OCI-LY1 (cell line): ENCODE results near the gene CBLB.

Experiments
- H2AFZ ChIP-seq: fragments of 200-600 bp; sonication (generic), shearing (Covaris generic); 2 replicates; pipeline ENCODE4 v1.6.0; 2014; ENCODE audit warnings: antibody characterized with exemption, mild to moderate bottlenecking, low read length
- H3F3A ChIP-seq: fragments of 200-600 bp; sonication (generic), shearing (Covaris generic); 2 replicates; pipeline ENCODE4 v1.6.0; 2014; ENCODE audit warnings: mild to moderate bottlenecking, antibody characterized with exemption, low read length, moderate library complexity; ENCODE audit not compliant: insufficient read depth
- H3K27ac ChIP-seq: fragments of 200-600 bp; sonication (generic); 2 replicates; pipeline ENCODE4 v1.5.1; 2014; ENCODE audit warnings: low read length, mixed run types, mild to moderate bottlenecking, low read depth; ENCODE audit not compliant: poor library complexity, severe bottlenecking
- H3K27me3 ChIP-seq: fragments of 200-600 bp; sonication (generic); 2 replicates; pipeline ENCODE4 v1.6.0; 2014; ENCODE audit warnings: antibody characterized with exemption, mild to moderate bottlenecking, low read length, moderate library complexity; ENCODE audit not compliant: insufficient read depth
- H3K36me3 ChIP-seq: fragments of 200-600 bp; sonication (generic); 2 replicates; pipeline ENCODE4 v1.6.1; 2014; ENCODE audit warnings: mild to moderate bottlenecking, antibody characterized with exemption, low read length, moderate library complexity, mixed read lengths; ENCODE audit not compliant: insufficient read depth
- H3K4me1 ChIP-seq: fragments of 200-600 bp; sonication (generic); 2 replicates; pipeline ENCODE4 v1.5.1; 2014; ENCODE audit warnings: mild to moderate bottlenecking, low read length, moderate library complexity; ENCODE audit not compliant: insufficient read depth, severe bottlenecking
- H3K4me2 ChIP-seq: fragments of 200-600 bp; sonication (generic), shearing (Covaris generic); 2 replicates; pipeline ENCODE4 v1.6.1; 2014; ENCODE audit warnings: low read length
- H3K4me3 ChIP-seq: fragments of 200-600 bp; sonication (generic); 2 replicates; pipeline ENCODE4 v1.5.1; 2014; ENCODE audit warnings: low read length, low read depth, mild to moderate bottlenecking, mixed read lengths; ENCODE audit not compliant: poor library complexity, severe bottlenecking
- H3K79me2 ChIP-seq: fragments of 200-600 bp; shearing (Covaris generic); 2 replicates; pipeline ENCODE4 v1.6.1; 2016; ENCODE audit warnings: mixed run types, low read length, mixed read lengths; ENCODE audit not compliant: insufficient read depth
- H3K9ac ChIP-seq: fragments of 200-600 bp; sonication (generic), shearing (Covaris generic); 2 replicates; pipeline ENCODE4 v1.6.1; 2014; ENCODE audit warnings: mild to moderate bottlenecking, low read length, mixed read lengths
- H3K9me2 ChIP-seq: fragments of 200-600 bp; sonication (generic), shearing (Covaris generic); 2 replicates; pipeline ENCODE4 v1.6.1; 2014; ENCODE audit warnings: low read depth, mild to moderate bottlenecking, low read length, mixed read lengths
- H3K9me3 ChIP-seq: fragments of 200-600 bp; shearing (Covaris generic); 2 replicates; pipeline ENCODE4 v1.6.1; 2014; ENCODE audit warnings: low read length, mixed read lengths
- H4K20me1 ChIP-seq: fragments of 200-600 bp; sonication (generic), shearing (Covaris generic); 2 replicates; pipeline ENCODE4 v1.6.0; 2016; ENCODE audit warnings: mild to moderate bottlenecking, low read length; ENCODE audit not compliant: insufficient read depth
- EZH2 ChIP-seq: fragments of 200-600 bp; sonication (generic), shearing (Covaris generic); IDR thresholded peaks from 2 replicates; pipeline ENCODE4 v1.8.0; 2017; ENCODE audit warnings: borderline replicate concordance, mixed run types, mild to moderate bottlenecking, antibody characterized with exemption, low read length, moderate library complexity, mixed read lengths
- TF ChIP-seq, protein P1 (sequence below): fragments of 200-600 bp; sonication (generic), shearing (Covaris generic); IDR thresholded peaks from 2 replicates; pipeline ENCODE4 v1.5.1; 2017; ENCODE audit warnings: mild to moderate bottlenecking, antibody characterized with exemption, low read length, moderate library complexity, mixed read lengths

Gene CBLB

DNA sequence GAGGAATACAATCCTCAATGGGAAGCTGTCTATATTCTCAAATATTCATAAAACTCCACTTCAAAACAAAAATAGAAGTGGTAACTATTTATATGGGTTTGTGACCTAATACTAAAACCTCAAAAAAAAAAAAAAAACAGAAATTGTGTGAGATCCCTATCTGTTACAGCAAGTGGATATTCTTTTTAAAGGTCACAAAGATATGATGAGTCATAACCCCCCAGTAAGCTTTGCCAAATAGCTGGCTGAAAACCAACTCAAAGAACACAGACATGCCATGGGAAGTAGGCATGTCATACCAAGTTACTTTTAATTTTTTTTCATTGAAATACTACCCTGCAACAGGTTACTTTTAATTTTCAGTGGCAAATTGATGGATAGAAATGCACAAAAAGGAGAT, 62.5 kb downstream of the CBLB start:
- H3K9ac ChIP-seq = no peak overlapping the region
- H3K27ac ChIP-seq = peak overlapping the region; percentile 6
- peaks cover 67% of the 10 kb centered on the region for H3K4me1 ChIP-seq
- no peaks in the 10 kb centered on the region for H4K20me1 ChIP-seq
- H3K27me3 ChIP-seq = no peaks in the 10 kb centered on the region
- H3K4me3 ChIP-seq = no peak overlapping the region
- H3F3A ChIP-seq = 0 out of 2 replicates have a peak, but pooled peaks cover 4% of the 10 kb centered on the region
- H3K9me2 ChIP-seq = no peaks in the 10 kb centered on the region
- no peak for TF ChIP-seq EZH2
- TF ChIP-seq, protein P1, sequence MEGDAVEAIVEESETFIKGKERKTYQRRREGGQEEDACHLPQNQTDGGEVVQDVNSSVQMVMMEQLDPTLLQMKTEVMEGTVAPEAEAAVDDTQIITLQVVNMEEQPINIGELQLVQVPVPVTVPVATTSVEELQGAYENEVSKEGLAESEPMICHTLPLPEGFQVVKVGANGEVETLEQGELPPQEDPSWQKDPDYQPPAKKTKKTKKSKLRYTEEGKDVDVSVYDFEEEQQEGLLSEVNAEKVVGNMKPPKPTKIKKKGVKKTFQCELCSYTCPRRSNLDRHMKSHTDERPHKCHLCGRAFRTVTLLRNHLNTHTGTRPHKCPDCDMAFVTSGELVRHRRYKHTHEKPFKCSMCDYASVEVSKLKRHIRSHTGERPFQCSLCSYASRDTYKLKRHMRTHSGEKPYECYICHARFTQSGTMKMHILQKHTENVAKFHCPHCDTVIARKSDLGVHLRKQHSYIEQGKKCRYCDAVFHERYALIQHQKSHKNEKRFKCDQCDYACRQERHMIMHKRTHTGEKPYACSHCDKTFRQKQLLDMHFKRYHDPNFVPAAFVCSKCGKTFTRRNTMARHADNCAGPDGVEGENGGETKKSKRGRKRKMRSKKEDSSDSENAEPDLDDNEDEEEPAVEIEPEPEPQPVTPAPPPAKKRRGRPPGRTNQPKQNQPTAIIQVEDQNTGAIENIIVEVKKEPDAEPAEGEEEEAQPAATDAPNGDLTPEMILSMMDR = no peak
- H3K9me3 ChIP-seq = no peaks in the 10 kb centered on the region
- H3K36me3 ChIP-seq = no peaks in the 10 kb centered on the region
- no peak overlapping the region for H2AFZ ChIP-seq
- no peak overlapping the region for H3K4me2 ChIP-seq
- H3K79me2 ChIP-seq = peaks cover 19% of the 10 kb centered on the region

DNA sequence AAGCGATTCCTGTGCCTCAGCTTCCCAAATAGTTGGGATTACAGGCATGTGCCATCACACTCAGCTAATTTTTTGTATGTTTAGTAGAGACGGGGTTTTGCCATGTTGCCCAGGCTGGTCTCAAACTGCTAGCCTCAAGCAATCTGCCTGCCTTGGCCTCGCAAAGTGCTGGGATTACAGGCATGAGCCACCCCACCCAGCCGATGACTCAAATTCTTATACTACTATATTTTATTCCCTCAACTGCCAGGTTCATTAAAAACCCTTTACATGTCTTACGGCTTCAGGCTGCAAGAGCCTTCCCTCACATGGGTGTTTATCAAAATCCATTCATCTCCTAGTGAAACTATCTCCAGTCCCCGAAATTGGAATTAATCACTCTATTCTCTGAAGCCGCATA, 63.4 kb downstream of the CBLB start:
- no peak overlapping the region for H2AFZ ChIP-seq
- no peaks in the 10 kb centered on the region for H3K9me3 ChIP-seq
- H3K4me2 ChIP-seq = no peak overlapping the region
- H3K4me1 ChIP-seq = peaks cover 67% of the 10 kb centered on the region
- 0 out of 2 replicates have a peak, but pooled peaks cover 17% of the 10 kb centered on the region for H3K79me2 ChIP-seq
- H3F3A ChIP-seq = 0 out of 2 replicates have a peak, but pooled peaks cover 4% of the 10 kb centered on the region
- H3K9ac ChIP-seq = no peak overlapping the region
- H3K4me3 ChIP-seq = no peak overlapping the region
- H3K9me2 ChIP-seq = no peaks in the 10 kb centered on the region
- no peaks in the 10 kb centered on the region for H3K27me3 ChIP-seq
- TF ChIP-seq, protein P1 = no peak
- H3K36me3 ChIP-seq = no peaks in the 10 kb centered on the region
- H4K20me1 ChIP-seq = no peaks in the 10 kb centered on the region
- H3K27ac ChIP-seq = peak overlapping the region; percentile 6

DNA sequence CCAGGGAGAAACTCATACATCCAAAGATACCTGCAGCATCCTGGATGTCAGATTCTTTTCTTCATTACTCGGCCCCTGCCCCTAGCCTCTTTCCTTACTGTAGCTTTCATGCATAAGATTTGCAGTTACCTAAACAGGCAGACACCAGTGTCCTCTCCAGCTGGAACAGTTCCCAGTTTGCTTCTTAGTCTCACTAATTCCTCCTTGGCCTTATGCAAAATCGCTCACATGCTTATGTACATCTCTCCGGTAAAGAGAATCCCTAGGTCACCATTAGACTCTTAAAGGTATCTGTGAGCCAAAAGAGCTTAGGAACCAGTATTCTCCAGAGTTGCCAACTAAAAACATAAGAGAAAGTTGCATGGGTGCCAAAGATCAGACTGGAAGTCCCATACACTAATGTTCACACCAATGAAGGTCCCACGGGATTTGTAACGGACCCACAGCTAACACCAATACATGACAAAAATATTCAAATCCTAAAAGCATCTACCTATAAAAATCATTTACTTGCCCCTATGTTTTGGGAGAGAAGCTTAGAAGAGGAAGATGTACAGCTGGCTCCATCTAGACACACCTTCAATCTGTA, 66.6 kb downstream of the CBLB start:
- Histone ChIP-seq H3F3A (0 out of 2 replicates have a peak, but pooled peaks cover 4% of the 10 kb centered on the region), H3K79me2 (peaks cover 28% of the 10 kb centered on the region), H3K9ac (peak overlapping the region; percentile 75), H3K9me2 (no peaks in the 10 kb centered on the region), H3K4me2 (peak overlapping the region; percentile 90), H2AFZ (no peak overlapping the region), H3K4me3 (peak overlapping the region; percentile 58), H3K27ac (peak overlapping the region; percentile 93), H3K9me3 (no peaks in the 10 kb centered on the region), H3K4me1 (peaks cover 77% of the 10 kb centered on the region), H4K20me1 (no peaks in the 10 kb centered on the region), H3K27me3 (no peaks in the 10 kb centered on the region), H3K36me3 (peaks cover 5% of the 10 kb centered on the region)
- no peak for TF ChIP-seq EZH2
- TF ChIP-seq, protein P1 = no peak
